Activated gamma-delta T cell treated with anti-CD3 and anti-CD28 coated beads, Interleukin-2, amount 50 U/mL, for 16 hours (primary cell): ENCODE data around the gene NPAS3.

Experiments used
- DNase-seq: peaks from one replicate; pipeline ENCODE4 v3.0.0-alpha.2; 2020; ENCODE audit warnings: low read depth

The NPAS3 gene

GRCh38 chr14:33836900-33837577, 898.4 kb downstream of the NPAS3 start:
- no peak for DNase-seq

- no peak for DNase-seq
These were observed 899.4 kb downstream of the NPAS3 start for GRCh38 chr14:33837943-33838683.

GRCh38 chr14:33839193-33840076, 900.8 kb downstream of the NPAS3 start:
- peak; percentile 16 for DNase-seq

- DNase-seq, result no peak
These were observed 902.1 kb downstream of the NPAS3 start for GRCh38 chr14:33840797-33841196.

GRCh38 chr14:33842299-33842698, 903.6 kb downstream of the NPAS3 start:
- no peak for DNase-seq

- no peak for DNase-seq
These were observed 905.4 kb downstream of the NPAS3 start for GRCh38 chr14:33844118-33844517.

GRCh38 chr14:33846100-33846824, 907.6 kb downstream of the NPAS3 start:
- no peak for DNase-seq

GRCh38 chr14:33847066-33847465, 908.4 kb downstream of the NPAS3 start:
- no peak for DNase-seq

- no peak for DNase-seq
These were observed 909.3 kb downstream of the NPAS3 start for GRCh38 chr14:33848009-33848408.

- DNase-seq, result no peak
These were observed 910.2 kb downstream of the NPAS3 start for GRCh38 chr14:33848706-33849454.

GRCh38 chr14:33849455-33849801, 910.7 kb downstream of the NPAS3 start:
- no peak for DNase-seq

GRCh38 chr14:33850826-33851225, 912.1 kb downstream of the NPAS3 start:
- DNase-seq, result no peak

GRCh38 chr14:33851366-33851765, 912.7 kb downstream of the NPAS3 start:
- no peak for DNase-seq

GRCh38 chr14:33851931-33852330, 913.3 kb downstream of the NPAS3 start:
- no peak for DNase-seq
